ENCODE data around the gene THADA. TPM values are rescaled to one million over a fixed set of nuclear protein-coding genes. Genes with fewer than 3 reads are reported as not detected.

The THADA gene
- total RNA-seq, 1 donor from 2014 or later, result 51.4 TPM

- Mint-ChIP-seq H3K9me3 (no peaks in the 10 kb centered on the region), H3K36me3 (ENCODE audit: low read depth) (peaks cover 59% of the 10 kb centered on the region), H3K27ac (no peak overlapping the region), H3K4me3 (no peak overlapping the region), H3K4me1 (peaks cover 3% of the 10 kb centered on the region), H3K27me3 (no peaks in the 10 kb centered on the region)
- DNase-seq, result no peak
- no peak for TF ChIP-seq CTCF (IDR thresholded peaks at IDR 0.05)
- ChIA-PET CTCF (no interaction called here), POLR2A (no interaction called here)
- intact Hi-C loops (cut with micrococcal nuclease), result no loop called here
- ATAC-seq (ENCODE audit: low read depth), result no peak
Observed at GRCh38 chr2:43393918-43394317, 201.9 kb downstream of the THADA start.

GRCh38 chr2:43391878-43392215 lies 204.0 kb downstream of the THADA start:
- no peak for TF ChIP-seq CTCF (IDR thresholded peaks at IDR 0.05)
- H3K27ac Mint-ChIP-seq, result no peak overlapping the region
- DNase-seq (no peak), ATAC-seq (ENCODE audit: low read depth) (no peak)
- ChIA-PET CTCF (no interaction called here), POLR2A (no interaction called here)
- no peaks in the 10 kb centered on the region for H3K9me3 Mint-ChIP-seq
- H3K4me3 Mint-ChIP-seq, result no peak overlapping the region
- no peaks in the 10 kb centered on the region for H3K27me3 Mint-ChIP-seq
- intact Hi-C loops (cut with micrococcal nuclease), result no loop called here
- H3K4me1 Mint-ChIP-seq, result peaks cover 14% of the 10 kb centered on the region
- peaks cover 43% of the 10 kb centered on the region for H3K36me3 Mint-ChIP-seq (ENCODE audit: low read depth)

- no peak overlapping the region for H3K4me3 Mint-ChIP-seq
- no peak overlapping the region for H3K27ac Mint-ChIP-seq
- ChIA-PET CTCF (no interaction called here), POLR2A (no interaction called here)
- H3K4me1 Mint-ChIP-seq, result peaks cover 15% of the 10 kb centered on the region
- peaks cover 41% of the 10 kb centered on the region for H3K36me3 Mint-ChIP-seq (ENCODE audit: low read depth)
- H3K9me3 Mint-ChIP-seq, result no peaks in the 10 kb centered on the region
- ATAC-seq (ENCODE audit: low read depth) (no peak), DNase-seq (no peak)
- TF ChIP-seq CTCF (IDR thresholded peaks at IDR 0.05), result no peak
- intact Hi-C loops (cut with micrococcal nuclease), result no loop called here
- H3K27me3 Mint-ChIP-seq, result no peaks in the 10 kb centered on the region
Observed at GRCh38 chr2:43391201-43391877, 204.5 kb downstream of the THADA start.

- Mint-ChIP-seq H3K27ac (no peak overlapping the region), H3K4me3 (no peak overlapping the region), H3K27me3 (no peaks in the 10 kb centered on the region), H3K9me3 (no peaks in the 10 kb centered on the region), H3K36me3 (ENCODE audit: low read depth) (peaks cover 28% of the 10 kb centered on the region), H3K4me1 (peaks cover 19% of the 10 kb centered on the region)
- ATAC-seq (ENCODE audit: low read depth) (no peak), DNase-seq (no peak)
- intact Hi-C loops (cut with micrococcal nuclease), result no loop called here
- ChIA-PET POLR2A (no interaction called here), CTCF (no interaction called here)
- no peak for TF ChIP-seq CTCF (IDR thresholded peaks at IDR 0.05)
Observed at GRCh38 chr2:43389581-43390466, 206.0 kb downstream of the THADA start.

- Mint-ChIP-seq H3K36me3 (ENCODE audit: low read depth) (peaks cover 16% of the 10 kb centered on the region), H3K27me3 (no peaks in the 10 kb centered on the region), H3K4me1 (peaks cover 21% of the 10 kb centered on the region), H3K4me3 (no peak overlapping the region), H3K9me3 (no peaks in the 10 kb centered on the region), H3K27ac (no peak overlapping the region)
- intact Hi-C loops (cut with micrococcal nuclease), result no loop called here
- POLR2A ChIA-PET, result interaction anchor here (1.9 kb wide), 1 partner anchor 20 kb away, joined by 5 read pairs; no protein-coding TSS in a partner anchor
- CTCF ChIA-PET, result no interaction called here
- TF ChIP-seq CTCF (IDR thresholded peaks at IDR 0.05), result no peak
- DNase-seq (no peak), ATAC-seq (ENCODE audit: low read depth) (no peak)
Observed at GRCh38 chr2:43388371-43388770, 207.5 kb downstream of the THADA start.

Measured in activated B cell treated with CpG ODN at 0.5 μM for 24 hours (primary cell).